ENCODE results near the gene AVP.
"Not testable (repeated sequence)": the region's sequence is repeated elsewhere in the genome, so short reads cannot be mapped to it uniquely, and the experiment has no call there.

DNA sequence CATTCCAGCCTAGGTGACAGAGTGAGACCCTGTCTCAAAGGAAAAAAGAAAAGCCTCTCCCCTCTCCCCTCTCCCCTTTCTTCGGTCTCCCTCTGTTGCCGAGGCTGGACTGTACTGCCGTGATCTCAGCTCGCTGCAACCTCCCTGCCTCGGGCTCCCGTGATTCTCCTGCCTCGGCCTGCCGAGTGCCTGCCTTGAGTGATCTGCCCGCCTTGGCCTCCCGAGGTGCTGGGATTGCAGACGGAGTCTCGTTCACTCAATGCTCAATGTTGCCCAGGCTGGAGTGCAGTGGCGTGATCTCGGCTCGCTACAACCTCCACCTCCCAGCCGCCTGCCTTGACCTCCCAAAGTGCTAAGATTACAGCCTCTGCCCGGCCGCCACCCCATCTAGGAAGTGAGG is 39.6 kb upstream of the AVP start:
- TF ChIP-seq, protein P1, sequence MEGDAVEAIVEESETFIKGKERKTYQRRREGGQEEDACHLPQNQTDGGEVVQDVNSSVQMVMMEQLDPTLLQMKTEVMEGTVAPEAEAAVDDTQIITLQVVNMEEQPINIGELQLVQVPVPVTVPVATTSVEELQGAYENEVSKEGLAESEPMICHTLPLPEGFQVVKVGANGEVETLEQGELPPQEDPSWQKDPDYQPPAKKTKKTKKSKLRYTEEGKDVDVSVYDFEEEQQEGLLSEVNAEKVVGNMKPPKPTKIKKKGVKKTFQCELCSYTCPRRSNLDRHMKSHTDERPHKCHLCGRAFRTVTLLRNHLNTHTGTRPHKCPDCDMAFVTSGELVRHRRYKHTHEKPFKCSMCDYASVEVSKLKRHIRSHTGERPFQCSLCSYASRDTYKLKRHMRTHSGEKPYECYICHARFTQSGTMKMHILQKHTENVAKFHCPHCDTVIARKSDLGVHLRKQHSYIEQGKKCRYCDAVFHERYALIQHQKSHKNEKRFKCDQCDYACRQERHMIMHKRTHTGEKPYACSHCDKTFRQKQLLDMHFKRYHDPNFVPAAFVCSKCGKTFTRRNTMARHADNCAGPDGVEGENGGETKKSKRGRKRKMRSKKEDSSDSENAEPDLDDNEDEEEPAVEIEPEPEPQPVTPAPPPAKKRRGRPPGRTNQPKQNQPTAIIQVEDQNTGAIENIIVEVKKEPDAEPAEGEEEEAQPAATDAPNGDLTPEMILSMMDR (conservative IDR thresholded peaks at IDR 0.05): not testable (repeated sequence)
- not testable (repeated sequence) for TF ChIP-seq ZFX (IDR thresholded peaks at IDR 0.05)
